Rectal smooth muscle tissue (tissue), 1 donor: ENCODE measurements around the gene TSEN34.
"Not testable (repeated sequence)": the region's sequence is repeated elsewhere in the genome, so short reads cannot be mapped to it uniquely, and the experiment has no call there.

Experiments used
- H3K27ac ChIP-seq: one replicate; pipeline ENCODE4 v1.7.0; 2013; ENCODE audit warnings: low read depth, low read length, inconsistent platforms
- H3K27me3 ChIP-seq: one replicate; pipeline ENCODE4 v1.7.0; 2013; ENCODE audit warnings: low read length; ENCODE audit not compliant: control insufficient read depth, insufficient read depth
- H3K36me3 ChIP-seq: one replicate; pipeline ENCODE4 v1.7.0; 2013; ENCODE audit warnings: low read length; ENCODE audit not compliant: control insufficient read depth, insufficient read depth
- H3K4me1 ChIP-seq: one replicate; pipeline ENCODE4 v1.7.0; 2013; ENCODE audit warnings: low read length; ENCODE audit not compliant: control insufficient read depth, insufficient read depth
- H3K4me3 ChIP-seq: one replicate; pipeline ENCODE4 v1.7.0; 2013; ENCODE audit warnings: low read length
- H3K9ac ChIP-seq: one replicate; pipeline ENCODE4 v1.7.0; 2013; ENCODE audit warnings: low read length

The TSEN34 gene

GRCh38 chr19:54208784-54209057, 17.6 kb downstream of the TSEN34 start:
- H3K27me3 ChIP-seq, result no peaks in the 10 kb centered on the region
- H3K27ac ChIP-seq, result peak overlapping the region; percentile 19
- H3K9ac ChIP-seq, result no peak overlapping the region
- no peak overlapping the region for H3K4me3 ChIP-seq
- peaks cover 24% of the 10 kb centered on the region for H3K36me3 ChIP-seq
- H3K4me1 ChIP-seq, result peaks cover 19% of the 10 kb centered on the region

- no peak overlapping the region for H3K4me3 ChIP-seq
- no peak overlapping the region for H3K9ac ChIP-seq
- no peaks in the 10 kb centered on the region for H3K27me3 ChIP-seq
- peak overlapping the region; percentile 19 for H3K27ac ChIP-seq
- H3K4me1 ChIP-seq, result peaks cover 19% of the 10 kb centered on the region
- peaks cover 24% of the 10 kb centered on the region for H3K36me3 ChIP-seq
These were observed 18.1 kb downstream of the TSEN34 start for GRCh38 chr19:54209058-54209810.

DNA sequence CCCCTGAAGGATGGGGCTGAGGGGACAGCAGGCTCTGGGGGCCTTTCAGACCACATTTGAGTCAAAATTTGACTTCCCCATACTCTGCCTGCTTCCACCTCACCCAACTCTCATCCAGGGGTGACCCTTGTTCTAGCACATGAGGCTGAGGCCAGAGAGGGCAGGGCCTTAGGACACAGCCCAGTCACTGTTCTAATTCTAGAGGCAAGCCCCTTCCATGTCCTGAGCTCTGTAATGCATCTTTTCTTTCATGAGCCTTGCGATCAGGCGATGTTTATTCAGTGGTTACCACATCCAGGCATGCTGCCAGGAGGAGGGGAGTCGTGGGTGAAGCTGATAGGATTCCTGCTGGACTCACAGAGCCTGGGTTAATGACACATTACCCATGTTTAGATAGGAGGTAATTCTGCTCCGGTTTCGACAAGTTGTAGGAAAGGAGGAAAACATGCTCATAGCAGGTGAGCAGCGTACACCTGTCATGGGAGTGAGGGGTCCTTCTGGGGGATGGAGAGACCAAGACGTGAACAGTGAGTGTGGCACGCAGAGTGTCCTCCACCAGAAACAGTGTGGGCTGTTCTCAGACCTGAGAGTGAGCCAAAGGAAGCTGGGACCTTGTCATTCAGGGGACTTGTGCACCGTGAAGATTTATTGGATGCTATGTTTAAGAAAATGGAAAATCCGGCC, 18.8 kb downstream of the TSEN34 start:
- Histone ChIP-seq H3K9ac (peak overlapping the region; percentile 56), H3K4me3 (peak overlapping the region; percentile 35), H3K4me1 (peaks cover 19% of the 10 kb centered on the region), H3K36me3 (peaks cover 21% of the 10 kb centered on the region), H3K27me3 (no peaks in the 10 kb centered on the region), H3K27ac (peak overlapping the region; percentile 19)

GRCh38 chr19:54211235-54211634, 20.1 kb downstream of the TSEN34 start:
- H3K27ac ChIP-seq, result no peak overlapping the region
- no peaks in the 10 kb centered on the region for H3K27me3 ChIP-seq
- peaks cover 16% of the 10 kb centered on the region for H3K36me3 ChIP-seq
- no peak overlapping the region for H3K4me3 ChIP-seq
- no peak overlapping the region for H3K9ac ChIP-seq
- H3K4me1 ChIP-seq, result peaks cover 19% of the 10 kb centered on the region

DNA sequence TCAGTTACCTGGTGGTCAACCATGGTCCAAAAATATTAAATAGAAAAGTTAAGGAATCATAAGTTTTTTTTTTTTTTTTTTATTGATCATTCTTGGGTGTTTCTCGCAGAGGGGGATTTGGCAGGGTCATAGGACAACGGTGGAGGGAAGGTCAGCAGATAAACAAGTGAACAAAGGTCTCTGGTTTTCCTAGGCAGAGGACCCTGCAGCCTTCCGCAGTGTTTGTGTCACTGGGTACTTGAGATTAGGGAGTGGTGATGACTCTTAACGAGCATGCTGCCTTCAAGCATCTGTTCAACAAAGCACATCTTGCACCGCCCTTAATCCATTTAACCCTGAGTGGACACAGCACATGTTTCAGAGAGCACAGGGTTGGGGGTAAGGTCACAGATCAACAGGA, 23.1 kb downstream of the TSEN34 start:
- not testable (repeated sequence) for H3K27ac ChIP-seq, H3K27me3 ChIP-seq, H3K9ac ChIP-seq, H3K4me3 ChIP-seq, H3K36me3 ChIP-seq
- peaks cover 11% of the 10 kb centered on the region for H3K4me1 ChIP-seq

GRCh38 chr19:54214734-54215133, 23.6 kb downstream of the TSEN34 start:
- H3K36me3 ChIP-seq, H3K4me1 ChIP-seq, H3K27ac ChIP-seq, H3K9ac ChIP-seq, H3K4me3 ChIP-seq, H3K27me3 ChIP-seq: not testable (repeated sequence)

GRCh38 chr19:54216869-54217268, 25.8 kb downstream of the TSEN34 start:
- Histone ChIP-seq H3K27ac (no peak overlapping the region), H3K27me3 (no peaks in the 10 kb centered on the region)

GRCh38 chr19:54217517-54218247, 26.6 kb downstream of the TSEN34 start:
- H3K27me3 ChIP-seq, H3K4me3 ChIP-seq, H3K27ac ChIP-seq, H3K9ac ChIP-seq, H3K36me3 ChIP-seq, H3K4me1 ChIP-seq: not testable (repeated sequence)

More at GRCh38 chr19:54216869-54217268, 25.8 kb downstream of the TSEN34 start:
- no peaks in the 10 kb centered on the region for H3K36me3 ChIP-seq
- H3K4me1 ChIP-seq, result no peaks in the 10 kb centered on the region
- H3K4me3 ChIP-seq, result no peak overlapping the region
- H3K9ac ChIP-seq, result no peak overlapping the region

DNA sequence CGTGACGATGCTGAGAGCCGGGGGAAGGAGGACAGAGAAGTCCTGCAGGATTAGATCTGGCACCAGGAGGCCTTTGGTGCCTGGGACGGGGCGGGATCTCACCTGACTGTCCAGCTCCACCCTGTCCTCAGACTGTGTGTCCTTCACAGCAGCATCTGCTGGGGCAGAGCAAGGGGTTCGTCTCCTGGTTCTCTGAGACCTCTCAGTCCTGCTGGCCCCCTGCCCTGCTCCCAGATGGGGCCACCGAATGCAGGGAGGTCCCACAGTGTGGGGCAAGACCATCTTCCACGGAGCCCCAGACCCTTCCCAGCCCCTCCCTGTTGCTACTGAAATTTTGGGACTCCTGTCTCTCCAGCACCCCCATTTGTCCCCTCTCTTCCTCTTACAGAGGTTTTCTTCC, 27.2 kb downstream of the TSEN34 start:
- no peak overlapping the region for H3K9ac ChIP-seq
- no peaks in the 10 kb centered on the region for H3K36me3 ChIP-seq
- H3K4me1 ChIP-seq, result no peaks in the 10 kb centered on the region
- H3K27ac ChIP-seq, result no peak overlapping the region
- no peaks in the 10 kb centered on the region for H3K27me3 ChIP-seq
- no peak overlapping the region for H3K4me3 ChIP-seq

DNA sequence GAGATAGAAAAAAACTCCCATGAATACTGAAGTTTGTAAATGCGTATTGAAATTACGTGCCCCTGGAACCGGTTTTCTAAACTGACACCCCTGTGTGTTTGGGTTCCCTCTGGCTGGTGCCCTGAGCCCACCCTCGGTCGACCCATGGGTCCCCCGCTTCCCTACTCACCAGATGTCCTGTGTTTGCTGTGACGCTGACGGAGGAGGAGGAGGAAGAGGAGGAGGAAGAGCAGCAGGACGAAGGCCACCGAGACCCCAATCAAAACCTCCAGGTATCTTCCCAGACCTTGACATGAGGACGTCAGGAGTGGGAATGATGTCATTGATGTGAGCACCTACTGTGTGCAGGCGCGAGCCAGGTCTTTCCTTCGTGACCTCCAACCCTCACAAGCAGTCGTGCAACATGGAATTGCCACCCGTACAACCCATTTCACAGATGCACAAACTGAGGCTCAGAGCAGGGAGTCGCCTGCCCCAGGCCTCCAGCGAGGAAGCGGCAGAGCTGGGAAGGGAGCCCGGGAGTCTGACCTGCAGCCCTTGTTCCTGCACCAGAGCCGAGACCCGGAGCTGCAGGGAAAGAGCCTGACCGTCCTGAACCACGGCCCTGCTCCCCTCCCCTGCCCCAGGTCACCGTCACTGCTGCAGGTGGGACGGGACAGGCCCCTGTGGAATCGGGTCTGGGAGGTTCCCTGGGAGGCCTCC, 28.0 kb downstream of the TSEN34 start:
- H3K27me3 ChIP-seq, result no peaks in the 10 kb centered on the region
- H3K36me3 ChIP-seq, result no peaks in the 10 kb centered on the region
- H3K4me3 ChIP-seq, result no peak overlapping the region
- no peaks in the 10 kb centered on the region for H3K4me1 ChIP-seq
- no peak overlapping the region for H3K27ac ChIP-seq
- no peak overlapping the region for H3K9ac ChIP-seq

DNA sequence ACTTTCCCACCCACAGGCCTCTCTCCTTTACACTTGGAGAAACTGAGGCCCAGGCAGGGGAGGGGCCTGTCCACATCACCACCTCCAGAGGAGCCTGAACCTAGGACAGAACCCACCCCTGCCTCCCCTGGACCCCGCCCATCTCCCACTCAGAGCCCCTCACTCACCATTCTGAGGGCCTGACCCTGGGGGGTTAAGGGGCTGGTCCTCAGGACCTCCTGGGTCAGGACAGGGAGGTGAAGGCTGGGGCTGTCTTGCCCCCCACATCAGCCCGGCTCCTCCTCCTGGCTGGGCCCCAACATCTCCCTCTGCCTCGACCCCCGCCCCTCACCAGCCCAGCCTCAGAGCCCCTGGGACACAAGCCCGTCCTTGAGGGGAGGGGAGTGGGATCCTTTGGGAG, 28.6 kb downstream of the TSEN34 start:
- H3K4me1 ChIP-seq, H3K36me3 ChIP-seq, H3K27ac ChIP-seq, H3K4me3 ChIP-seq, H3K27me3 ChIP-seq, H3K9ac ChIP-seq: not testable (repeated sequence)

- not testable (repeated sequence) for H3K36me3 ChIP-seq, H3K4me1 ChIP-seq, H3K4me3 ChIP-seq, H3K27me3 ChIP-seq, H3K27ac ChIP-seq, H3K9ac ChIP-seq
These were observed 30.8 kb downstream of the TSEN34 start for GRCh38 chr19:54221947-54222346.
